Chondrocyte (in vitro differentiated cells): ENCODE results near the gene RAD51B. TPM values are rescaled to one million over a fixed set of nuclear protein-coding genes. Genes with fewer than 3 reads are reported as not detected.

Experiments used
- DNase-seq: peaks from one replicate; pipeline ENCODE4 v3.0.0; 2021; ENCODE audit warnings: mixed read lengths, low spot score
- H3K27ac Mint-ChIP-seq: one replicate; pipeline ENCODE4 v1.8.0; 2021; ENCODE audit warnings: mild to moderate bottlenecking, moderate library complexity, mixed read lengths; ENCODE audit not compliant: unreplicated experiment
- H3K27me3 Mint-ChIP-seq: 2 replicates; pipeline ENCODE4 v1.8.0; 2021; ENCODE audit warnings: low read depth, mixed read lengths
- H3K36me3 Mint-ChIP-seq: 2 replicates; pipeline ENCODE4 v1.8.0; 2021; ENCODE audit warnings: low read depth, mixed read lengths
- H3K4me1 Mint-ChIP-seq: 2 replicates; pipeline ENCODE4 v1.8.0; 2021; ENCODE audit warnings: low read depth, mild to moderate bottlenecking, mixed read lengths
- H3K4me3 Mint-ChIP-seq: one replicate; pipeline ENCODE4 v1.8.0; 2021; ENCODE audit warnings: mild to moderate bottlenecking, moderate library complexity, mixed read lengths; ENCODE audit not compliant: unreplicated experiment
- H3K9me3 Mint-ChIP-seq: 2 replicates; pipeline ENCODE4 v1.8.0; 2021; ENCODE audit warnings: low read depth, mixed read lengths
- CTCF ChIP-seq: fragments of 200-600 bp; sonication (generic); IDR thresholded peaks from 2 replicates; pipeline ENCODE4 v1.5.0; 2021; ENCODE audit warnings: antibody characterized with exemption, mild to moderate bottlenecking, moderate library complexity
- total RNA-seq: library from RNA; stranded (reverse); gene quantifications from 3 replicates; pipeline ENCODE4 v1.2.1, GENCODE V29; 2021

The RAD51B gene
- total RNA-seq, 1 donor from 2014 or later: 8.2 TPM

GRCh38 chr14:68413509-68413908, 593.9 kb downstream of the RAD51B start:
- Mint-ChIP-seq H3K36me3 (no peaks in the 10 kb centered on the region), H3K9me3 (no peaks in the 10 kb centered on the region), H3K4me1 (peaks cover 7% of the 10 kb centered on the region), H3K4me3 (no peak overlapping the region), H3K27me3 (no peaks in the 10 kb centered on the region), H3K27ac (no peak overlapping the region)
- TF ChIP-seq CTCF: no peak
- no peak for DNase-seq

DNA sequence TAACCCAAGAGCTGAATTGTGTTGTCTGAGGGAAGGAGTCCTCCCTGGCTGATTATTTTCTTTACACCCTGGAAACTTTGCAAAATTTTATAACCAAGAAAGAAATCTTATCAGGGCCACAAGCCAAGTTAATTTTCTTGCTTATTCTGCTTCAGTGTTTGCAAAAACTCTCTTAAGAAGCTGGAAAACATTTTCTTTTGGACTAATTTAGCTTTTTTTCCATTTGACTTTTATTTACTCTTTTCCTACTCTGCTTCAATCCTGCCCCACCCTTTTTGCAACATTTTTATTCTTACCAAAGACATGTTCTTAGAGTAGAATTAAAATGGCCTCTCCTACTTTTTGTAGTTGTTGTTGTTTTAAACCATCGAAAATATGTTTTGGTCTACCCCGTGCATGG, 594.5 kb downstream of the RAD51B start:
- no peak for TF ChIP-seq CTCF
- Mint-ChIP-seq H3K27ac (no peak overlapping the region), H3K4me3 (no peak overlapping the region), H3K36me3 (no peaks in the 10 kb centered on the region), H3K4me1 (peaks cover 7% of the 10 kb centered on the region), H3K9me3 (no peaks in the 10 kb centered on the region), H3K27me3 (no peaks in the 10 kb centered on the region)
- no peak for DNase-seq

- Mint-ChIP-seq H3K27me3 (no peaks in the 10 kb centered on the region), H3K4me1 (peaks cover 3% of the 10 kb centered on the region), H3K9me3 (no peaks in the 10 kb centered on the region), H3K4me3 (no peak overlapping the region), H3K27ac (no peak overlapping the region), H3K36me3 (no peaks in the 10 kb centered on the region)
- no peak for TF ChIP-seq CTCF
- no peak for DNase-seq
These were observed 596.6 kb downstream of the RAD51B start for GRCh38 chr14:68416171-68416570.

DNA sequence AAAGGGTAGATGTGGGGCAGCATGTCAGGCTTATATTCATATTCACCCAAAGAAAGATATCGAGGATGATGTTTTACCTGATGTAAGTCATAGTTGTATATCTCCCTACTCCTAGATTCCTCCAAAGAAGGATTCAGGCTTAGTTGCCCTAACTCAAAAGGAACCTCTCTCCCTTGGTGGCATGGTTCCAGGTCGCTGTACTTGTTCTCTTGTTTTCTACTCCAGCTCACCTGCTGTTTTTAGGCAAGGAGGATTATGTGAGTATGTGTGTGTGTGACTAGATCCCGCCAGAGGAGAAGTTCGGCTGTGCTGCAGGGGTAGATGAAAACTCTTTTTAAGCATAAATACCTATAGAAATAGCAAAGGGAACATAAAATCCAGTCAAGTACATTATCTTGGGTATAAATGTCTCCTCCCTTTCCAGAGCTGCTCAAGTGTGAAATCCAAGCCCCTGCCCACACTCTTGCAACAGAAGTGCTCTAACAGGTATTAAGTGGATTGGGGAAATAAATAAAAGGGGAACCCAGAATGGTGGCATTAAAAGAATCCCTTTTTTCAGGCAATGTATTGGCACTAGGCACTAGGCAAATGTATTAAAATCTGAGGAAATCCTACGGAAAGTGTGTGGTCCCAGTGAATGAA, 597.6 kb downstream of the RAD51B start:
- H3K27ac Mint-ChIP-seq: no peak overlapping the region
- peaks cover 3% of the 10 kb centered on the region for H3K4me1 Mint-ChIP-seq
- no peaks in the 10 kb centered on the region for H3K36me3 Mint-ChIP-seq
- H3K9me3 Mint-ChIP-seq: no peaks in the 10 kb centered on the region
- H3K4me3 Mint-ChIP-seq: no peak overlapping the region
- no peak for DNase-seq
- H3K27me3 Mint-ChIP-seq: no peaks in the 10 kb centered on the region
- no peak for TF ChIP-seq CTCF

- TF ChIP-seq CTCF: no peak
- Mint-ChIP-seq H3K27me3 (no peaks in the 10 kb centered on the region), H3K9me3 (no peaks in the 10 kb centered on the region), H3K4me1 (peaks cover 3% of the 10 kb centered on the region), H3K27ac (no peak overlapping the region), H3K4me3 (no peak overlapping the region), H3K36me3 (no peaks in the 10 kb centered on the region)
- DNase-seq: no peak
These were observed 598.9 kb downstream of the RAD51B start for GRCh38 chr14:68418174-68419118.
